ENCODE data around the gene CCDC91.

The CCDC91 gene, protein sequence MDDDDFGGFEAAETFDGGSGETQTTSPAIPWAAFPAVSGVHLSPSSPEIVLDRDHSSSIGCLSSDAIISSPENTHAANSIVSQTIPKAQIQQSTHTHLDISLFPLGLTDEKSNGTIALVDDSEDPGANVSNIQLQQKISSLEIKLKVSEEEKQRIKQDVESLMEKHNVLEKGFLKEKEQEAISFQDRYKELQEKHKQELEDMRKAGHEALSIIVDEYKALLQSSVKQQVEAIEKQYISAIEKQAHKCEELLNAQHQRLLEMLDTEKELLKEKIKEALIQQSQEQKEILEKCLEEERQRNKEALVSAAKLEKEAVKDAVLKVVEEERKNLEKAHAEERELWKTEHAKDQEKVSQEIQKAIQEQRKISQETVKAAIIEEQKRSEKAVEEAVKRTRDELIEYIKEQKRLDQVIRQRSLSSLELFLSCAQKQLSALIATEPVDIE

DNA sequence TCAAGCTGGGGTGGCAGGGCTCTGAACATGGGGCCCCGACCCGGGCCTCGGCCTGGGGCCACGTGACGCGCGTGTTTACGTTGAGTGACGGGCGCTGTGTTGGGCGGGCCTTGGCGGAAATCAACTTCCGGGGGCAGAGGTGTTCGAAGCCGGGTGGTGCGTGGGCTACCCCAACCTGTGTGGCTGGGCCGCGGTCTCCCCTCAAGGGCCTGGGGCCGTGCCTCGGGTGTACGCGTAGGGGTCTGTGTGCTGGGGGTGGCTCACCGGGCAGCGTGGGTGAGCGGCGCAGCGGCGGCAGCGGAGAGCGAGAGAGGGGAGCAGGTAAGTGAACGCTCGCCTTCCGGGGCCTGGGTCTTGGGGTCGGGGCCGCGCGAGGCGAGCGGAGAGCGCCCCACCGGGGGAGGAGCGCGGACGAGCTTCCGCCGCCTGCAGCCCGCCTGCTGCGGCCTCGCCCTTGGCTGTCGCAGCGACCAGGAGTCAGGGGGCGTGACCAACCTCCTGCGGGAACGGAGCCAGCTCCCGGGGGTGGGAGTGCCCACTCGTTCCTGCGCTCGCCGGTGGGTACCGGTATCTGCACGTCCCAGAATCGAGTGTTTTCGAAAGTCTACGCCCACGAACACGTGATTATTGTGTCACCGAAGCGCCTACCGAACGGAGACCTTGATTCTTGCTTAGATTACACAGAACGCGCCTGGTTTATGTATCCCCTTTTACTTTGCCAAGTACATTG, at the start of gene CCDC91:
CCDC91 (plus strand) TSS at position 136 of the 730 bp plus-strand sequence. CDS start 66,760 bp downstream, outside the sequence.
- DNase-seq = peak; percentile 20 to 83 (median 71)

- DNase-seq = no peak
Measured at GRCh38 chr12:28144059-28144458, 46.2 kb upstream of the CCDC91 start.

GRCh38 chr12:28144532-28144931, 45.7 kb upstream of the CCDC91 start:
- no peak for DNase-seq

- DNase-seq = no peak
Measured at GRCh38 chr12:28145216-28145615, 45.0 kb upstream of the CCDC91 start.

DNA sequence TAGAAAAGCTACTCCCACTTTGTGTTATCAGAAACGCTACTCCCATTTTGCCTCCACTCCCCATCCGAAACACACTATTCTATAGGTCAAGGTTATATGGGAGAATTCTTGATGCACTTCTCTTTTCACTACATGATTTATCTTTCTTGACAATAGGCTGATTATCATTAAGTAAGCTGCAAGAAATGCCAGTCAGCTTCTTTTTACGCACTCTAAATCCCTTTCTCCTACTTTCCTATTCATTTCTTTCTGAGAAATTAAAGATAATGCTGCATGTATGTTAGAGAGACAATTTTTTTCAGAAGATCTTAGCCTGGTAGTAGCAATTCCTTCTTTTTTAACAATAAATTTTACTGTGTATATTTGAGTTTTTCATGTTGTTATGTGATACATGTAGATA, 41.0 kb upstream of the CCDC91 start:
- no peak for DNase-seq

DNA sequence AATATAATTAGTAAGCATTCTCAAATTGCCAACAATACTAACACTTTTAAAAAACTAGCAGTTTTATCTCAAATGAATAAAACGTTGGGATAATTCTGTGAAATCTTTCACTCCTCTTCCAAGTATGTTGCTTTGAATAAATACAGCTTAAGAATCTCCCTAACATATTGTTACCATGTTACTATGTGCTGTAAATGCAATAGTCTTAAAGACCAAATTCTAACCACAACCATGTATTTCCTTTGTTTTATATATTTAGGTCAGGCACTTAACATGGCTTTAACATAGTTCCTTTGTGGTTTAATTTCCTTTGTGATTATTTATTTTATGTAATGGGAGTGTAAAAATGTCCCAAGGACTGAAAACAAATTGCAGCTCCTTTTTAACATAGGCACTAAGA, 33.9 kb upstream of the CCDC91 start:
- no peak for DNase-seq

DNA sequence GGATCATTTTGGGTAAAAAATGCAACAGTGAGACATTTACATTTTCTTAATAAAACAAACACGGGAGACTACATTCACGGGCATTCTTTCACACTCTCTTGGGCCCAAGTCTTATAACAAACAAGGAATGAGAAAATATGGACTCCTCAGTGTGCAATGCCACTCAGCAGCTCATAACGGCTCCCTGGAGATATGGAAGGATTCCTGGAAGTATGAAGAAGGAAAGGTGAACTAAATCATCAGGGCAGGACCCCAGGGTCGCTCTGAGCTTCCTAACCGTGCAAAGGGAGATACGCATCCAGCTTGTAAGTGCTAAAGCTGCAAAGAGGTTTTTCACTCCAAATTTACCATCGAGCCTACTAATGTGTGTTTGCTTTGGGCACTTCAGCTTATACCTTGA, 33.5 kb upstream of the CCDC91 start:
- DNase-seq = no peak

DNA sequence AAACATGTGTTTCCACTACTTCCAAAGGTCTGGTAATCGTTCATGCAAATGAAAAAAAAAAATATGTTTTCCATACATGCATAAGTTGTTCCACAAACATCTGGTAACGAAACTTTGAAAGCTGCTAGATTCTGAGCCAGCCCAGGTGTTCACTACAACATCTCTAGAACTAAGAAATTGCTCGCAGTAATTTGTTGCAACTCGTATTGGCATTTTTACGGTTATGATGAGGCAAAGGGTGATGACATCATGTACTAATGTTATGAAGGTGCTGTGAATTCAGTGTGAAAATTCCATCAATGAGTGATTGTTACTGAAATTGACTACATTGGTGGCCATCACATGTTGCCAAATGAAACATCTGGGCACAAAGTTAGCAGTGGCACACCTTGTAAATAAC, 31.9 kb upstream of the CCDC91 start:
- no peak for DNase-seq

DNA sequence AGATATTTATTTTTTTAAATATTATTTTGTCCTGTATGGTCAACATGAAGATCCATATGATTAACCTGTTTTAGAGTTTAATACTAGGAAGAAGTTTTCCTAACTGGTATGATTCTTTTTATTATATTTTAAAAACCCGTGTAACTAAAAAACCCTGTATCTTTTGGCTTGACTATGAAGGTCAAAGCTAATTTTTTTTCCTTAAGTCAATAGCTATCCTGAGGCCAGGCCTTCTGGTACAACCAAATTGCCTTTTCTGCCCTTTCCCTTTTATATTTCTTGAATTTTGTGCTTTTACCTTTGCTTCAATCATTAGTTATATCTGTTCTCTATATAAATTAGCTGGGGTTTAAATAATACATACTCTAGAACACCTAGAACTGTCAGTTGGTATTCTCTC, 30.6 kb upstream of the CCDC91 start:
- no peak for DNase-seq

- DNase-seq = no peak
Measured at GRCh38 chr12:28161697-28162096, 28.6 kb upstream of the CCDC91 start.

DNA sequence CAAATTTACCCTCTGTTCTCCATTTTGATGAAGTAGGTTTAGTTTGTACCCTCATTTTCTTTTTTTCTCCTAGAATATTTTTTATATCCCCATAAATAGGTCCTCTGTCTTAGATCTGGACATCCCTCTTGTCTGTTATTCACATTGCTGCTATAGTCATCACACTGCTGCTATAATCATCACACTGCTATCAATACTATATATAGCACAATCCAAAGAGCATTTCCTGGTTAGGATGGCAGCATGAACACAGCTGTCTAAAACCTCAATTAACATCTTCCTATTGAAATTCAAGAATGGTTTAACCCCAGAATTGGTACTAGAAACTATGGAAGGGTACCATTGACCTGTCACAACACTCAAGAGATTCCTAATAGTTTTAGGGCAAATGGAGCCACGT, 27.6 kb upstream of the CCDC91 start:
- no peak for DNase-seq

DNA sequence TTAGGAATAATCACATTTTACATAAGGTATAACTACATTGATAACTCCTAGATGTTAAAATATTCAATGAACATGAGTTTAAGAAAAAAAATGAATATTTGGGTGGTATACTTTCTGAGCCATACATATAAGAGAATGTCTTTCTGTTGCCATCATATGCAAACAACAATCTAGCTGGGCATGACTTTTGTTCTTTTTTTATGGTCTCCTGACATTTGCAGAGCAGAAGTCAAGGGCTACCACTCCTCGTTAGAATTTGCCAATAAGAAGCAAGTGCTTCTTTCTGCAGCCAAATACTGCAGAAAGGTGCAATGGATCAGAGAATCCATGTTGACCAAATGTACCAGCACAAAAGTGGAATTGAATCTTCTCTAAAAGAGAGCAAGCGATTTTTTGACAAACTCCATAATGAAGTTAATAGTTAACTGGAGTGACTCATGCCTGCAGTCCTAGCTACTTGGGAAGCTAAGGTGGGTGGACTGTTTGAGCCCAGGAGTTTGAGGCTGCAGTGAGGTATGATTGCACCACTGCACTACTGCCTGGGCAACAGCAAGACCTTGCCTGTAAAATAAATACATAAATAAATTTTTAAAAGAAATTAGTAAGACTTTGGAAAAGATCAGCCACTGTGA, 25.5 kb upstream of the CCDC91 start:
- no peak for DNase-seq

- DNase-seq = no peak
Measured at GRCh38 chr12:28167981-28168485, 22.2 kb upstream of the CCDC91 start.

GRCh38 chr12:28171356-28172060, 18.7 kb upstream of the CCDC91 start:
- DNase-seq = no peak

GRCh38 chr12:28172434-28173030, 17.7 kb upstream of the CCDC91 start:
- no peak for DNase-seq

DNA sequence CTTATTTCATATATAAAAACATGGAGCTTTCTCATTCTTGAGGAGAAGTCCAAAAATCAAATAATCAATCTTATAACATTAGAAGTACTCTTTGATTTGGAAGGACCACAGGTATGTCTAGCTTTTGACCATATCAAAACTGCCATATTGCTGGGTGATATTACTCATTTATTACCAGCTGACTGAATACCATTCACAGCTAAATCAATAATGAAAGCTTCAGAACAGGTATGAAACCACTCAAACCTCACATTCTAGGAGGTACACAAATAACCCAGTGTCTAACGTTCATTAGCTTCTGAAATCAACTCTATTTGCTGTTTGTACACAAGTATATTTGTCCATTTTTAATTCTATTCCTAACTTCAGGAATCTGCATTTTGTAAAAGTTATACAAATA, 16.8 kb upstream of the CCDC91 start:
- no peak for DNase-seq

DNA sequence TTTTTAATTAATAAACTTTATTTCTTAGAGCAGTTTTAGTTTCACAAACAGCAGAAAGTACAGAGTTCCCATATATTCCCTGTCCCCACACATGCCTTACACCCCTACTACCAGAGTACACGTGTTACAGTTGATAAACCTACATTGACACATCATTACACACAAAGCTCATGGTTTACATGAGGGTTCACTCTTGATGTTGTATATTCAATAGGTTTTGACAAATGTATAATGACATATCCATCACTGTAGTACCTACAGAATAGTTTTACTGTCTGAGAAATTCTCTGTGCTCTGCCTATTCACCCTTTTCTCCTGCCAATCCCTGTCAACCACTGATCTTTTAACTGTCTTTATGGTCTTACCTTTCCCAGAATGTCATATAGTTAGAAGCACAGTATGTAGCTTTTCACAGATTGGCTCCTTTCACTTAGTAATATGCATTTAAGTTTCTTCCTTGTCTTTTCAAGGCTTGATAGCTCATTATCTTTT, 15.1 kb upstream of the CCDC91 start:
- no peak for DNase-seq

- no peak for DNase-seq
Measured at GRCh38 chr12:28176295-28176694, 14.0 kb upstream of the CCDC91 start.

GRCh38 chr12:28177461-28177860, 12.8 kb upstream of the CCDC91 start:
- no peak for DNase-seq

GRCh38 chr12:28177905-28178304, 12.4 kb upstream of the CCDC91 start:
- no peak for DNase-seq

DNA sequence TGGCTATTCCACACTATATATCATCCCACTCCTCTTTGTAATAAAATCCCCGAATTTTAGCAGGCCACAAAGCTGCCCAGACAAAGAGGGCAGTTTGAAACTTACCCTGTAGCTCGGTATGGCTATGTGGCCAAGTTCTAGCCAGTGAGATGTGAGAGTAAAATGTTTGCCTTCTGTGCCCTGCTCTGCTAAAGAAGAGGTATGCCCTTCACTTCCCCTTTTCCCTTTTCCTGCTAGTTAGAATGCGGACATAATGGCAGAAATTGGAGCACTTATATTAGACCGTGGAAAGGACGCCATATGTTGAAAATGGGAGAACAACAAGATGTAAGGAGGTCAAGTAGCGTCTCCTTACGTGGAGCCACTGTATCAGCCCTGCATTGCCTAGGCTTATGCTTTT, 11.5 kb upstream of the CCDC91 start:
- no peak for DNase-seq

GRCh38 chr12:28180786-28181185, 9.5 kb upstream of the CCDC91 start:
- DNase-seq = no peak

Measured in C1 segment of cervical spinal cord (tissue), 14 donors.